DMS153 (cell line): ENCODE results near the gene PWP1.
"Not testable (repeated sequence)": the region's sequence is repeated elsewhere in the genome, so short reads cannot be mapped to it uniquely, and the experiment has no call there.

Source experiments
- DNase-seq: peaks from one replicate; lab custom pipeline; 2025; lab: John Stamatoyannopoulos, UW

The PWP1 gene

DNA sequence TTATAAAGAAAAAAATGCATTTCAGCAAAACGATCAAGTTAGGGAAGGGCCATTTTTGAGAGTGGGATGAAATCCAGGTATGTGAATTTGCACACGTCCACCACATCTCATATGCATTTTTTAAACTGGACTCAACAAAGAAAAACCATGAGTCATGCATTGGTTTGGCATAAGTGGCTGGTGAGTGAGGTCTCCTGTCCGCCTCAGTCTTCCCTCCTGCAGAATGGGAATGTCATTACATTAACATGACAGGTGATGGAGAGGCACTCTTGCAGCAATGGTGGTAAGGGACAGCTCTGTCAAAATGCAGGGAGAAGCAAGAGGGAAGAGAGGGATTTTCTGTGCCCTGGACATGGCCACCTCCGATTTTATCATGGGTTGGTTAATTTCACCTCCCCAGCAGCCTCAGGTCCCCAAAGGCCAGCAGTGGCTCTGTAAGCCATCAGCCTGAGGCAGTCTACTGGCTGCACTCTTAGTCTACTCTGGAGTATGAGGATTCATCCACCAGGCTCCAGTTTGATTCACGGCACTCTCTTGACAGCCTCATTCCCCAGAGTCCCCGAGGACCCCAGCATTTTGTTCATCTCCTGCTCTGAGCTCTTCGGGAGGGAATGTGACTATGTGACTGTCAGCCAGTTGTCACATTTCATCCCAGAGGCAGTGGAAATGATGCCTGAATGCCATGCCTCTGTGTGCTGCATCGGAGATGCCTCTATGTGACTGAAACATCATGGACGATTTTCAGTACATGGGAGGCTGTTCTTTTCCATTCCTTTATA lies 17.1 kb upstream of the PWP1 start:
- DNase-seq, result no peak

DNA sequence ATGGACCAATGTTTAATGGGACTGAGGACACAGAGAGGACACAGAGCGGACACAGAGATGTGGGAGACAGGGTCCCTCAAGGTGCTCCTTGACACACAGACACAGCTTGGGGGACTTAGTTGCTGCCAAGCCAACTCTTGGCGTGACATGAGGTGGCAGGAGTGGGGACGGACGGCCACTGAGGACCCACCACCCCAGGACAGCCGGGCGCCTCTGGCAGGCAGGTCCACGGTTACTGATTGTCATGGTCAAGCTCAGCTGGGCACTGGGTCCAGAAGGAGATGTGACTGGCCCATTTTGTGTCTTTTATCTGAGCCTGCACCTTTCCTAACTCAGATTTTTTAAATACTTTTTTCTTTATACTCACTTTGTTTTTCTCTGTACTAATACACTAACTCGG lies 15.7 kb upstream of the PWP1 start:
- no peak for DNase-seq

GRCh38 chr12:107670999-107671643 lies 14.5 kb upstream of the PWP1 start:
- DNase-seq, result no peak

DNA sequence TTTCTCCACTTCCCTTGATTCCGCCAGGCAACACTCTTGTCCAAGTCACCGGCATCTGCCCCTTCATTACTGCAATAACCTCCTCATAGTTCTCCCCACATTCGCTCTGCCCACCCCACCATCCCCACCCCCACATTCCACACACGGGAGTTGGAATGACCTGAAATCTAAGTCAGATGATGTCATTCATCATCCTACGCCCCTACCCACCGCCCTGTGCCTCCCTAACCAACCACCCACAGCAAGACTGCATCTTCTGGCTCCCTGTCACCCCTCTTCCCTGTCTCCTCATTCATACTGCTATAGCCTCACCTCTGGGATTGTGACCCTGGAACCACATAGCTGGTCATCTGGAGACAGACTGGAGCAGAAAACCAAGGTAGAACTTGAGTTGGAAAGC lies 7.9 kb upstream of the PWP1 start:
- no peak for DNase-seq

GRCh38 chr12:107679336-107679735 lies 6.3 kb upstream of the PWP1 start:
- no peak for DNase-seq

DNA sequence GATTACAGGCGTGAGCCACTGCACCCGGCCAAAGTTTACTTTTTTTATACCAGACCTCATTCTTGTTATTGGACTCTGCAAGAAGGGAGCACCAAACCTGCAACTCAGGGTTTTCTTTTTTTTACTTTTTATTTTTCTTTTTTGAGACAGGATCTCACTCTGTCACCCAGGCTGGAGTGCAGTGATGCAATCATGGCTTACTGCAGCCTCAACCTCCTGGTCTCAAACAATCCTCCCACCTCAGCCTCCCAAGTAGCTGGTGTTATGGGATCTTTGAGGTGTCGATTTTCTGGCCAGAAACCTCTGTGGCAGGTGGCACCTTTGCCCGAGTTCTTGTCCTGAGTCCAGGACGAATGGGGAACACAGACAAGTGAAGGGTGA lies 4.2 kb upstream of the PWP1 start:
- DNase-seq, result no peak

- DNase-seq, result no peak
Observed at GRCh38 chr12:107681836-107682820, 3.5 kb upstream of the PWP1 start.

DNA sequence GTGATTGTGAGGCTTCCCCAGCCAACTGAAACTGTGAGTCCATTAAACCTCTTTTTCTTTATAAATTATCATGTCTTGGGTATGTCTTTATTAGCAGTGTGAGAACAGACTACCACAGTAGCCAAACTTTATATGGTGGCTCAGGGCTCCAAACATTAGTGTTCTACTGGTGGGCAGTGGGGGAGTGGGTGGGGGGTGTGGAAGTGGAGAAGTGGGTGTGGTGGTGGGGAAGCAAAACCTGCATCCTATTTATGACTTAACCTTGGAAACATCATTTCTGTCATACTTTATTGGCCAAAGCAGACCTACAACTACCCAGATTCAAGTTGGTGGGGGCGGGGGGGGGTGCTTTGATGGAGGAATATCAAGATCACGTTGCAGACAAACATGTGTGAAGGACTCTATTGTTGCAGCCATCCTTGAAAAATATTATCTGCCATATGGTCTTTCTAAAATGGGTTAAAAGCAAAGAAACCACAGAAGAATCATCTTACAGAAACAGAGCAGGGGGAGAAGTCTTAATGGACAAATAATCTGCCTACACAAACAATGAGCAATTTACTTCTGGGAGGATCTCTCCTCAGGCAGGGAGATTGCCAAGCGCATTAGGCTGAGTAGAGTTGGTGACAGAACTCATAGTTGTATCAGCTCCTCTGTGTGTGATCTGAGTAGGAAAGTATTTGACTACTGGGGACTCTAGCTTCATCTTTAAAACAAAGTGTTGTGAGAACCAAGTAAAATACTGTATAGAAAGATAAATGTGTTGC lies 1.4 kb upstream of the PWP1 start:
- DNase-seq, result no peak

- peak; percentile 45 for DNase-seq
Observed at GRCh38 chr12:107684990-107685359, 624 bp upstream of the PWP1 start.

- DNase-seq, result not testable (repeated sequence)
Observed at GRCh38 chr12:107695772-107696171, 10.2 kb downstream of the PWP1 start.

- DNase-seq, result no peak
Observed at GRCh38 chr12:107702106-107702505, 16.5 kb downstream of the PWP1 start.

DNA sequence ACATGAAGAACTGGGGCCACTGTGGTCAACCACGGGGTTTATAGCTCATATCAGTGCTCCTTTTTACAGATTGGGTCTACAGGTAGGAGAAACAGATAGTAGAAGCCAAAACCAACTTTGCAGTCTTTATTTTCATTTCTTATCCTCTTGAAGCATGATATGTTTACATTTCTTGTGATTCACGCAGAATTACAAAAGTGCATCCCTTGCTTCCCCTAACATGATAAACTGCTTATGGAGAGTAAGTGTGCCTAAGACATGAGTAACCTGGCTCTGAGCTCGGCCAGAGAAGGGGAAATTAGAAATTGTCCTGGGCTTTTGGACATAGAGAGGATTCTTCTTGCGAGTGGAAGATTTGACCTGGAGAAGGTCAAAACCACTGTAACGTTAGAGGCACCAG lies 18.4 kb downstream of the PWP1 start:
- DNase-seq, result no peak

DNA sequence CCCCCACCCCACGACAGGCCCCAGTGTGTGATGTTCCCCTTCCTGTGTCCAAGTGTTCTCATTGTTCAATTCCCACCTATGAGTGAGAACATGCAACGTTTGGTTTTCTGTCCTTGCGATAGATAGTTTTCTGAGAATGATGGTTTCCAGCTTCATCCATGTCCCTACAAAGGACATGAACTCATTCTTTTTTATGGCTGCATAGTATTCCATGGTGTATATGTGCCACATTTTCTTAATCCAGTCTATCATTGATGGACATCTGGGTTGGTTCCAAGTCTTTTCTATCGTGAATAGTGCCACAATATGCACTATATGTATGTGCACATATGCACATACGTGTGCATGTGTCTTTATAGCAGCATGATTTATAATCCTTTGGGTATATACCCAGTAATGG lies 19.9 kb downstream of the PWP1 start:
- not testable (repeated sequence) for DNase-seq

GRCh38 chr12:107715780-107716179 lies 30.2 kb downstream of the PWP1 start:
- no peak for DNase-seq

DNA sequence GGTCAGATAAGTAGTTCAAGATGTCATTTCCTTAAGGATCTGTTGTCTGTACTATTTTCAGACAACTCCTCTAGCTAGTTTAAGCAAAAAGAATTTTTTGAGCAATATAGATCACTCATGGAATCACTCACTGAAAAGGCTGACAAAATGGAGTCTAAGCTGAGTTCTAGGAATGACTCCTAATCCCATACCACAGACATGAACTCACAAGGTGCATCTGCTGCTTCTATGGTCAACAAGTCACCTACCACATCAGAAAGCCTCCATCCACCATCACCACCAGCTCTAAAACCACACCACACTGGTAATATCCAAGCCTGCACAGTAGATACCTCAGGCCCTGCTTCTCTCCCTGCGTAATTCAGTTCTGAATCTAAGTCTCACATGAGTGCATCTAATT lies 33.0 kb downstream of the PWP1 start:
- DNase-seq, result no peak

- not testable (repeated sequence) for DNase-seq
Observed at GRCh38 chr12:107727327-107727726, 41.7 kb downstream of the PWP1 start.

DNA sequence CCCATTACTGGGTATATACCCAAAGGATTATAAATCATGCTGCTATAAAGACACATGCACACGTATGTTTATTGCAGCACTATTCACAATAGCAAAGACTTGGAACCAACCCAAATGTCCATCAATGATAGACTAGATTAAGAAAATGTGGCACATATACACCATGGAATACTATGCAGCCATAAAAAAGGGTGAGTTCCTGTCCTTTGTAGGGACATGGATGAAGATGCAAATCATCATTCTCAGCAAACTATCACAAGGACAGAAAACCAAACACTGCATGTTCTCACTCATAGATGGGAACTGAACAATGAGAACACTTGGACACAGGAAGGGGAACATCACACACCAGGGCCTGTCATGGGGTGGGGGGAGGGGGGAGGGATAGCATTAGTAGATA lies 42.1 kb downstream of the PWP1 start:
- not testable (repeated sequence) for DNase-seq

GRCh38 chr12:107730618-107731341 lies 45.2 kb downstream of the PWP1 start:
- no peak for DNase-seq

DNA sequence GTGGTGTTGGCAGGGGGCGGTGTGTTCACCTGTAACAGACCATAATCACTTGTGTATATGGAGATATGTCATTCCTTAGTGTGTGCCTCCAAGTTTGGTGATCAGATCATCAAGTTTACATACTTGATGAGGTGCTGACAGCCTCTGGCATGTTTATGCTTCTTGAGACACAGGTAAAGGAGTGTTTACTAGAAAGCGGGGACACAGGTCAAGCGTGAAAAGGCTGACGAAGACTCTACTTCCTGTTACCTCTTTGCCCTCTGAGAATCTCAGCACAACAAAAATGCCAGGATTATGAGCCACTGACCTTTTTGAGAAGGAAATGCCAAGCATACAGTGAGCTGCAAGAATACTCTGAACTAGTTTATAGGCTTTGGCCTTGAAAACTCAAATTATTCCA lies 45.8 kb downstream of the PWP1 start:
- DNase-seq, result no peak

DNA sequence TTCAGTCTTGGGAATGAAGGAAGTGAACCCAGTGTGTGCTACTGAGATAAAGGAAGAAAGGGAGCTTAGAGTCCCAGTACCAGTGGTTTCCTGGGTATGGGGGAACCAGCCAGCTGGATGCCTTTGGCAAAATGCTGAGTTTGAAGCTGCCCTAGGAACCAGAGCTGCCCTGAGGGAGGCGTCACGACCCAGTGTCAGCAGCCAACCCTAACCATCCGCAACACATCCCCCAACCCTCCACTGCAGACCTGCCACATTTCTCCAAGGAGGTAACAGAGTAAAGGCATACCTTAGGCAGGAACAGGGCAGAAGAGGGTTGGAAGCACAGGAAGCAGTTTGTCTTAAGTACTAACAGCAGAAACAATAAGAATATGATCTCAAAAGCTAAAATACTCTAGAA lies 46.8 kb downstream of the PWP1 start:
- DNase-seq, result no peak

DNA sequence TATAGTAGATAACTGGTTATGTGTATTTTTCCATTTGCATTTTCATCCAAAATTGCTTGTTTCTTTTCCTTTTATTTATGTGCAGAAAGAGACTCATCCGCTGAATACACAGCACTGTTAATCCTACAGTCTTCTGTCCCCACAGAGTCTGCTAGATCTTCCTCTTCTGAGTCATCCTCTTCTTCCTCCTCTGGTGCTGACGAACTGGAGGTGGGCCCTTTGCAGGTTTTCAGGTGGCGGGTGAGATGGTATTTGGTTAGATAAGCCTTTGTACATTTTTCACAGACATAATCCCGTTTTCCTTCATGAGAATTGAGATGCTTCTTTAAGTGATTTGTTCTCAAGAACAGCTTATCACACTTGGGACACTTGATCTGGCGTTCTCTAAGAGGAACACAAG lies 48.5 kb downstream of the PWP1 start:
- no peak for DNase-seq
